Measurements from ENCODE around the gene SEMA4G.

Gene SEMA4G

GRCh38 chr10:100996678-100997359, 27.5 kb downstream of the SEMA4G start:
- peak overlapping the region; percentile 87 for H2AFZ ChIP-seq (ENCODE audit: low read depth, low read length, severe bottlenecking)
- H3K9me2 ChIP-seq (replicated peaks; ENCODE audit: insufficient read depth, low read length), result no peaks in the 10 kb centered on the region

GRCh38 chr10:100997360-100998182, 28.3 kb downstream of the SEMA4G start:
- peak overlapping the region; percentile 71 for H3K9ac ChIP-seq (ENCODE audit: low read length)
- TF ChIP-seq EZH2phosphoT487 (conservative IDR thresholded peaks at IDR 0.05; ENCODE audit: low read length) (no peak), CTCF (IDR thresholded peaks at IDR 0.05; ENCODE audit: insufficient read depth, low read length, poor library complexity, severe bottlenecking) (peak; percentile 93)
- no peaks in the 10 kb centered on the region for H3K27me3 ChIP-seq (ENCODE audit: low read length)
- H2AFZ ChIP-seq (ENCODE audit: low read depth, low read length, severe bottlenecking), result peak overlapping the region; percentile 87
- no peaks in the 10 kb centered on the region for H3K79me2 ChIP-seq (ENCODE audit: insufficient read depth, low read length)
- H3K9me2 ChIP-seq (replicated peaks; ENCODE audit: insufficient read depth, low read length), result no peaks in the 10 kb centered on the region
- no peaks in the 10 kb centered on the region for H3K36me3 ChIP-seq (ENCODE audit: low read length)
- H3F3A ChIP-seq (ENCODE audit: insufficient read depth), result peaks cover 40% of the 10 kb centered on the region
- H3K27ac ChIP-seq (ENCODE audit: low read depth, low read length), result peak overlapping the region; percentile 75
- H3K9me3 ChIP-seq (ENCODE audit: insufficient read depth, low read length), result no peaks in the 10 kb centered on the region
- no peaks in the 10 kb centered on the region for H4K20me1 ChIP-seq (ENCODE audit: low read depth, low read length)
- H3K4me3 ChIP-seq (ENCODE audit: insufficient read depth, low read length, poor library complexity, severe bottlenecking), result peak overlapping the region; percentile 79
- peak overlapping the region; percentile 86 for H3K4me2 ChIP-seq (ENCODE audit: low read depth, low read length, poor library complexity, severe bottlenecking)

More at GRCh38 chr10:100996678-100997359, 27.5 kb downstream of the SEMA4G start:
- no peaks in the 10 kb centered on the region for H4K20me1 ChIP-seq (ENCODE audit: low read depth, low read length)
- peaks cover 40% of the 10 kb centered on the region for H3F3A ChIP-seq (ENCODE audit: insufficient read depth)
- H3K9me3 ChIP-seq (ENCODE audit: insufficient read depth, low read length), result no peaks in the 10 kb centered on the region
- TF ChIP-seq EZH2phosphoT487 (conservative IDR thresholded peaks at IDR 0.05; ENCODE audit: low read length) (no peak), CTCF (IDR thresholded peaks at IDR 0.05; ENCODE audit: insufficient read depth, low read length, poor library complexity, severe bottlenecking) (no peak)
- peak overlapping the region; percentile 75 for H3K27ac ChIP-seq (ENCODE audit: low read depth, low read length)
- no peaks in the 10 kb centered on the region for H3K36me3 ChIP-seq (ENCODE audit: low read length)
- H3K79me2 ChIP-seq (ENCODE audit: insufficient read depth, low read length), result no peaks in the 10 kb centered on the region
- no peaks in the 10 kb centered on the region for H3K27me3 ChIP-seq (ENCODE audit: low read length)
- peak overlapping the region; percentile 79 for H3K4me3 ChIP-seq (ENCODE audit: insufficient read depth, low read length, poor library complexity, severe bottlenecking)
- peak overlapping the region; percentile 86 for H3K4me2 ChIP-seq (ENCODE audit: low read depth, low read length, poor library complexity, severe bottlenecking)
- peak overlapping the region; percentile 71 for H3K9ac ChIP-seq (ENCODE audit: low read length)

GRCh38 chr10:100998183-100998990, 29.1 kb downstream of the SEMA4G start:
- H3K27ac ChIP-seq (ENCODE audit: low read depth, low read length), result peak overlapping the region; percentile 75
- peak overlapping the region; percentile 87 for H2AFZ ChIP-seq (ENCODE audit: low read depth, low read length, severe bottlenecking)
- H3K4me3 ChIP-seq (ENCODE audit: insufficient read depth, low read length, poor library complexity, severe bottlenecking), result peak overlapping the region; percentile 79
- peaks cover 40% of the 10 kb centered on the region for H3F3A ChIP-seq (ENCODE audit: insufficient read depth)
- H3K79me2 ChIP-seq (ENCODE audit: insufficient read depth, low read length), result no peaks in the 10 kb centered on the region
- H3K9ac ChIP-seq (ENCODE audit: low read length), result peak overlapping the region; percentile 71
- H3K4me2 ChIP-seq (ENCODE audit: low read depth, low read length, poor library complexity, severe bottlenecking), result peak overlapping the region; percentile 86
- H3K36me3 ChIP-seq (ENCODE audit: low read length), result no peaks in the 10 kb centered on the region
- H3K9me2 ChIP-seq (replicated peaks; ENCODE audit: insufficient read depth, low read length), result no peaks in the 10 kb centered on the region
- TF ChIP-seq EZH2phosphoT487 (conservative IDR thresholded peaks at IDR 0.05; ENCODE audit: low read length) (no peak), CTCF (IDR thresholded peaks at IDR 0.05; ENCODE audit: insufficient read depth, low read length, poor library complexity, severe bottlenecking) (no peak)
- no peaks in the 10 kb centered on the region for H4K20me1 ChIP-seq (ENCODE audit: low read depth, low read length)
- H3K9me3 ChIP-seq (ENCODE audit: insufficient read depth, low read length), result no peaks in the 10 kb centered on the region
- H3K27me3 ChIP-seq (ENCODE audit: low read length), result no peaks in the 10 kb centered on the region
